SU-DHL-6 (cell line): ENCODE results near the gene C21orf58.

ENCODE experiments used
- CTCF ChIP-seq: fragments of 200-600 bp; sonication (generic); IDR thresholded peaks from one replicate; pipeline ENCODE4 v1.5.1; 2017; ENCODE audit warnings: antibody characterized with exemption, mild to moderate bottlenecking, low read length, moderate library complexity; ENCODE audit not compliant: insufficient read depth, poor library complexity, severe bottlenecking
- EZH2phosphoT487 ChIP-seq: fragments of 200-600 bp; sonication (generic), shearing (Covaris generic); conservative IDR thresholded peaks from 2 replicates; pipeline ENCODE4 v1.6.1; 2018; ENCODE audit warnings: mild to moderate bottlenecking, antibody characterized with exemption, low read length, moderate library complexity, mixed read lengths

GRCh38 chr21:46355161-46356004 lies 31.7 kb upstream of the C21orf58 start:
- TF ChIP-seq CTCF (no peak), EZH2phosphoT487 (no peak)
